Upper lobe of left lung (tissue), 4 donors: ENCODE data around the gene PCBP3.

Experiments
- CTCF ChIP-seq, 6 experiments: fragments of 450-650 bp in 4 of 6; fragments of 200-600 bp in 2 of 6; sonication (generic) in 2 of 6; IDR thresholded peaks; one replicate each; pipeline ENCODE4 v1.5.1; 2016 to 2019; ENCODE audit warnings: antibody characterized with exemption in 6 of 6
- POLR2A ChIP-seq, 4 donors: fragments of 450-650 bp; IDR thresholded peaks; one replicate each; pipeline ENCODE4 v1.5.1; 2016 to 2017; ENCODE audit warnings: antibody characterized with exemption in 4 of 4, mild to moderate bottlenecking in 2 of 4
- POLR2AphosphoS5 ChIP-seq, 2 donors: sonication (generic); formaldehyde crosslinking; IDR thresholded peaks; one replicate each; pipeline ENCODE4 v1.5.1; 2017; ENCODE audit warnings: antibody characterized with exemption in 2 of 2

GRCh38 chr21:45837936-45838335, 194.4 kb downstream of the PCBP3 start:
- no peak for TF ChIP-seq CTCF (IDR thresholded peaks at IDR 0.05)
- no peak for TF ChIP-seq POLR2AphosphoS5 (IDR thresholded peaks at IDR 0.05)
- no peak for TF ChIP-seq POLR2A (IDR thresholded peaks at IDR 0.05)
